IMR-90 (cell line): Measurements from ENCODE around the gene UBA7. TPM values are rescaled to one million over a fixed set of nuclear protein-coding genes. Genes with fewer than 3 reads are reported as not detected.

ENCODE experiments used
- ATAC-seq: fragments of 200-7000 bp; cut with Tn5 transposase; 2 replicates; pipeline ENCODE4 v1.9.1; 2020; ENCODE audit warnings: low read depth, mild to moderate bottlenecking, moderate library complexity
- BruUV-seq: library from RNA; stranded (reverse); fragments of 400-500 nt; replicated peaks from 2 replicates; lab custom pipeline; 2021; lab: Mats Ljungman, UMichigan
- CTCF ChIA-PET: fragments of 300-600 bp; formaldehyde crosslinking; extraction: SDS; loops from one replicate; lab custom pipeline; 2021; ENCODE audit warnings: antibody characterized with exemption; lab: Yijun Ruan, JAX
- POLR2A ChIA-PET: fragments of 300-600 bp; sonication (Branson Sonifier 250); formaldehyde crosslinking; loops from one replicate; lab custom pipeline; 2022; ENCODE audit warnings: antibody characterized with exemption; ENCODE audit not compliant: unreplicated experiment; lab: Charles Lee
- DNase-seq: peaks from one replicate; pipeline ENCODE4 v3.0.0; 2013
- H2AFZ ChIP-seq: replicated peaks from 2 replicates; pipeline ENCODE3; 2013; ENCODE audit warnings: low read length, mild to moderate bottlenecking; ENCODE audit not compliant: poor library complexity
- H2AK5ac ChIP-seq: 2 replicates; pipeline ENCODE4 v1.6.1; 2013; ENCODE audit warnings: low read depth, low read length, inconsistent platforms
- H2AK9ac ChIP-seq: replicated peaks from 2 replicates; pipeline ENCODE3; 2013; ENCODE audit warnings: mild to moderate bottlenecking, low read depth, low read length, moderate library complexity; ENCODE audit not compliant: poor library complexity
- H2BK120ac ChIP-seq: 2 replicates; pipeline ENCODE4 v1.6.1; 2013; ENCODE audit warnings: low read depth, low read length, inconsistent platforms
- H2BK15ac ChIP-seq: 3 replicates; pipeline ENCODE4 v1.6.1; 2013; ENCODE audit warnings: low read depth, low read length, inconsistent platforms
- H2BK20ac ChIP-seq: 2 replicates; pipeline ENCODE4 v1.6.1; 2013; ENCODE audit warnings: low read depth, mild to moderate bottlenecking, inconsistent platforms, low read length, moderate library complexity
- H2BK5ac ChIP-seq: 2 replicates; pipeline ENCODE4 v1.6.1; 2013; ENCODE audit warnings: mild to moderate bottlenecking, low read depth, low read length, inconsistent platforms; ENCODE audit not compliant: poor library complexity, severe bottlenecking
- H3K14ac ChIP-seq: replicated peaks from 2 replicates; pipeline ENCODE4 v1.6.1; 2013; ENCODE audit warnings: low read depth, low read length, inconsistent platforms
- H3K18ac ChIP-seq: 2 replicates; pipeline ENCODE4 v1.6.1; 2013; ENCODE audit warnings: low read depth, low read length, control low read depth
- H3K23ac ChIP-seq: 2 replicates; pipeline ENCODE4 v1.6.1; 2013; ENCODE audit warnings: low read depth, low read length, inconsistent platforms
- H3K27ac ChIP-seq: 2 replicates; pipeline ENCODE4 v1.5.1; 2013; ENCODE audit warnings: mild to moderate bottlenecking, control low read depth, low read length; ENCODE audit not compliant: insufficient read depth
- H3K27me3 ChIP-seq: 2 replicates; pipeline ENCODE4 v1.6.1; 2013; ENCODE audit warnings: low read length; ENCODE audit not compliant: control insufficient read depth, insufficient read depth
- H3K36me3 ChIP-seq: 2 replicates; pipeline ENCODE4 v1.6.1; 2013; ENCODE audit warnings: low read length, mixed read lengths; ENCODE audit not compliant: control insufficient read depth, insufficient read depth
- H3K4ac ChIP-seq: 2 replicates; pipeline ENCODE4 v1.6.1; 2013; ENCODE audit warnings: low read depth, low read length, inconsistent platforms
- H3K4me1 ChIP-seq: 2 replicates; pipeline ENCODE4 v1.6.1; 2013; ENCODE audit warnings: low read length, mixed read lengths; ENCODE audit not compliant: control insufficient read depth, insufficient read depth
- H3K4me2 ChIP-seq: 2 replicates; pipeline ENCODE4 v1.6.1; 2013; ENCODE audit warnings: low read depth, mild to moderate bottlenecking, control low read depth, low read length, moderate library complexity
- H3K4me3 ChIP-seq: 2 replicates; pipeline ENCODE4 v1.5.1; 2013; ENCODE audit warnings: low read depth, mild to moderate bottlenecking, control low read depth, low read length, moderate library complexity; ENCODE audit not compliant: insufficient read depth
- H3K56ac ChIP-seq: 2 replicates; pipeline ENCODE4 v1.6.1; 2013; ENCODE audit warnings: low read length, inconsistent platforms; ENCODE audit not compliant: insufficient read depth; ENCODE audit errors: extremely low read depth
- H3K79me1 ChIP-seq, 2 experiments: 2 replicates each; pipeline ENCODE4 v1.6.1; 2013; ENCODE audit warnings: low read length in 2 of 2, inconsistent platforms in 1 of 2, low read depth in 1 of 2
- H3K9ac ChIP-seq: 2 replicates; pipeline ENCODE4 v1.6.1; 2013; ENCODE audit warnings: low read depth, low read length, control low read depth
- H3K9me1 ChIP-seq: 2 replicates; pipeline ENCODE4 v1.6.1; 2013; ENCODE audit warnings: low read length, inconsistent platforms; ENCODE audit not compliant: insufficient read depth
- H3K9me3 ChIP-seq: 2 replicates; pipeline ENCODE4 v1.6.1; 2013; ENCODE audit warnings: low read length; ENCODE audit not compliant: control insufficient read depth, insufficient read depth
- H4K20me1 ChIP-seq: 2 replicates; pipeline ENCODE4 v1.6.1; 2013; ENCODE audit warnings: low read length, inconsistent platforms; ENCODE audit not compliant: insufficient read depth
- H4K5ac ChIP-seq: 2 replicates; pipeline ENCODE4 v1.6.1; 2013; ENCODE audit warnings: mild to moderate bottlenecking, low read depth, low read length, control low read depth
- H4K8ac ChIP-seq, 2 experiments: 2 replicates each; pipeline ENCODE4 v1.6.1; 2013; ENCODE audit warnings: low read depth in 2 of 2, low read length in 2 of 2, control low read depth in 1 of 2, inconsistent platforms in 1 of 2
- H4K91ac ChIP-seq: 2 replicates; pipeline ENCODE4 v1.6.1; 2013; ENCODE audit warnings: low read depth, low read length, inconsistent platforms; ENCODE audit not compliant: insufficient read depth
- BHLHE40 ChIP-seq: fragments of 150-350 bp; IDR thresholded peaks from 2 replicates; pipeline ENCODE4 v1.6.1; 2016; ENCODE audit warnings: mild to moderate bottlenecking, low read depth, low read length
- CEBPB ChIP-seq: IDR thresholded peaks from 2 replicates; pipeline ENCODE4 v1.6.1; 2012; ENCODE audit warnings: low read depth, low read length, improper control_type of control experiment
- CHD1 ChIP-seq: IDR thresholded peaks from 2 replicates; pipeline ENCODE4 v1.6.1; 2012; ENCODE audit warnings: low read depth, low read length, improper control_type of control experiment
- CTCF ChIP-seq: conservative IDR thresholded peaks from 2 replicates; pipeline ENCODE4 v1.5.1; 2012; ENCODE audit warnings: mild to moderate bottlenecking, low read depth, low read length, improper control_type of control experiment
- ELK1 ChIP-seq: fragments of 150-350 bp; IDR thresholded peaks from 2 replicates; pipeline ENCODE4 v1.6.1; 2016; ENCODE audit warnings: low read depth, mild to moderate bottlenecking, low read length, moderate library complexity, borderline replicate concordance
- FOS ChIP-seq: fragments of 150-350 bp; IDR thresholded peaks from 2 replicates; pipeline ENCODE4 v1.6.1; 2016; ENCODE audit warnings: low read depth, low read length
- MAFK ChIP-seq: IDR thresholded peaks from 2 replicates; pipeline ENCODE4 v1.6.1; 2012; ENCODE audit warnings: low read depth, low read length, improper control_type of control experiment
- MAZ ChIP-seq: IDR thresholded peaks from 2 replicates; pipeline ENCODE4 v1.6.1; 2012; ENCODE audit warnings: low read depth, mild to moderate bottlenecking, low read length, improper control_type of control experiment, moderate library complexity, borderline replicate concordance
- NFE2L2 ChIP-seq: fragments of 150-350 bp; IDR thresholded peaks from 2 replicates; pipeline ENCODE4 v1.6.1; 2016; ENCODE audit warnings: low read depth, mild to moderate bottlenecking, low read length
- POLR2A ChIP-seq: IDR thresholded peaks from 2 replicates; pipeline ENCODE4 v1.6.1; 2012; ENCODE audit warnings: mild to moderate bottlenecking, low read depth, low read length
- RCOR1 ChIP-seq: IDR thresholded peaks from 2 replicates; pipeline ENCODE4 v1.6.1; 2012; ENCODE audit warnings: mild to moderate bottlenecking, low read length, improper control_type of control experiment; ENCODE audit not compliant: insufficient replicate concordance
- RFX5 ChIP-seq: IDR thresholded peaks from 2 replicates; pipeline ENCODE4 v1.8.0; 2012; ENCODE audit warnings: low read depth, mild to moderate bottlenecking, low read length, moderate library complexity
- USF2 ChIP-seq: fragments of 150-350 bp; IDR thresholded peaks from 2 replicates; pipeline ENCODE4 v1.6.1; 2017; ENCODE audit warnings: mild to moderate bottlenecking, antibody characterized with exemption, low read length, low read depth
- WGBS, 2 experiments: methylation state at CpG; one replicate each; pipeline versions ENCODE4 v1.1.5 to v1.1.7; 2013; ENCODE audit warnings: missing lambda C conversion rate in 2 of 2; ENCODE audit not compliant: insufficient read length in 1 of 2; ENCODE audit errors: extremely low coverage in 2 of 2; 5-methylcytosine and 5-hydroxymethylcytosine counted together
- dilution Hi-C: fragments of 300-500 bp; cut with HindIII; formaldehyde crosslinking; loops from one replicate; pipeline ENCODE4 v1.14.3; 2018; ENCODE audit warnings: low sequenced_read_pairs; ENCODE audit not compliant: unreplicated experiment
- in situ Hi-C: fragments of 300-500 bp; cut with MboI; formaldehyde crosslinking; loops from 3 replicates; pipeline ENCODE4 v1.14.3; 2019; ENCODE audit warnings: low sequenced_read_pairs, inconsistent platforms, mixed read lengths
- intact Hi-C: fragments of 100-400 bp; cut with micrococcal nuclease; formaldehyde crosslinking; loops from 2 replicates; pipeline ENCODE4 v1.10.0; 2022
- polyA plus RNA-seq, 3 experiments: library from polyadenylated mRNA; depleted of rRNA; stranded (reverse); fragments of >200 nt; gene quantifications; 2 replicates each; pipeline ENCODE4 v1.2.3, GENCODE V29; 2012; ENCODE audit warnings: low replicate concordance in 1 of 3
- total RNA-seq: library from RNA; depleted of rRNA; stranded (reverse); fragments of >200 nt; gene quantifications from 2 replicates; pipeline ENCODE4 v1.2.3, GENCODE V29; 2012

Gene UBA7
- total and polyA plus RNA-seq, 2 of the 4 experiments (the other 2 are of a cell fraction) = 18.6 to 57.8 TPM

- Histone ChIP-seq H3K9me1 (peaks cover 3% of the 10 kb centered on the region; the same call in 1 of the 2 replicates), H3K14ac (no peak overlapping the region), H2AK5ac (no peak overlapping the region), H3K27ac (no peak overlapping the region; the same call in 1 of the 2 replicates), H3K4me3 (no peak overlapping the region), H3K79me1 (peaks cover 28 to 56% of the 10 kb centered on the region in 2 experiments), H3K18ac (peak overlapping the region; percentile 29; the same call in 1 of the 2 replicates), H4K8ac (no peak overlapping the region), H4K5ac (no peak overlapping the region), H2AFZ (no peak overlapping the region), H3K4me1 (peaks cover 7% of the 10 kb centered on the region), H3K9ac (no peak overlapping the region), H3K36me3 (peaks cover 4% of the 10 kb centered on the region; the same call in 1 of the 2 replicates), H3K23ac (no peak overlapping the region), H2BK15ac (no peak overlapping the region), H3K27me3 (no peaks in the 10 kb centered on the region), H3K4me2 (no peak overlapping the region), H4K20me1 (peaks cover 60% of the 10 kb centered on the region), H2BK20ac (no peak overlapping the region), H3K9me3 (no peaks in the 10 kb centered on the region), H3K56ac (no peak overlapping the region), H3K4ac (no peak overlapping the region), H2AK9ac (no peak overlapping the region), H2BK120ac (no peak overlapping the region), H2BK5ac (peak overlapping the region; percentile 65), H4K91ac (no peak overlapping the region)
- POLR2A ChIA-PET = no interaction called here
- TF ChIP-seq FOS (no peak), ELK1 (no peak), USF2 (no peak), CHD1 (no peak), NFE2L2 (no peak), CEBPB (no peak), RCOR1 (no peak), POLR2A (no peak), MAZ (no peak), BHLHE40 (no peak), RFX5 (no peak), MAFK (no peak), CTCF (no peak)
- WGBS, 2 experiments = no CpG with 5 or more reads among the region's 3 CpGs
- CTCF ChIA-PET = interaction anchor here (1.4 kb wide), 1 partner anchor 30 kb away, joined by 3 read pairs; the partner anchor contains the start of gene CDHR4
- in situ Hi-C loops (no loop called here), dilution Hi-C loops (no loop called here), intact Hi-C loops (no loop called here)
- DNase-seq = peak; percentile 55
- BruUV-seq = TSS peak; percentile 7
- ATAC-seq = peak; percentile 77
Observed at GRCh38 chr3:49769286-49769915, 44.4 kb downstream of the UBA7 start.
